BJ (cell line): Measurements from ENCODE around the gene ESRRA. TPM values are rescaled to one million over a fixed set of nuclear protein-coding genes. Genes with fewer than 3 reads are reported as not detected.

ENCODE experiments used
- CTCF ChIA-PET: fragments of 350-600 bp; formaldehyde crosslinking; extraction: SDS; loops from one replicate; lab custom pipeline; 2021; ENCODE audit warnings: antibody characterized with exemption, inconsistent platforms; lab: Yijun Ruan, JAX
- POLR2A ChIA-PET: fragments of 300-600 bp; sonication (Branson Sonifier 250); formaldehyde crosslinking; extraction: SDS; loops from one replicate; lab custom pipeline; 2021; ENCODE audit warnings: antibody characterized with exemption; lab: Charles Lee
- DNase-seq: peaks from one replicate; pipeline ENCODE4 v3.0.0-alpha.2; 2011; ENCODE audit warnings: low read depth
- H3K27me3 ChIP-seq: 2 replicates; pipeline ENCODE4 v1.6.0; 2011; ENCODE audit warnings: low read length; ENCODE audit not compliant: control insufficient read depth, insufficient read depth
- H3K36me3 ChIP-seq: 2 replicates; pipeline ENCODE4 v1.5.1; 2011; ENCODE audit warnings: low read length; ENCODE audit not compliant: control insufficient read depth, insufficient read depth
- H3K4me3 ChIP-seq: 2 replicates; pipeline ENCODE4 v1.5.1; 2011; ENCODE audit warnings: low read depth, mild to moderate bottlenecking, control low read depth, low read length
- CTCF ChIP-seq: IDR thresholded peaks from 2 replicates; pipeline ENCODE4 v1.5.1; 2011; ENCODE audit warnings: low read depth, mild to moderate bottlenecking, control low read depth, inconsistent platforms, low read length, moderate library complexity; ENCODE audit not compliant: insufficient read depth
- polyA plus RNA-seq: library from polyadenylated mRNA; depleted of rRNA; stranded (reverse); fragments of >200 nt; gene quantifications from 2 replicates; pipeline ENCODE4 v1.2.3, GENCODE V29; 2011

The ESRRA gene
- polyA plus RNA-seq, 1 experiment: 17.4 TPM

DNA sequence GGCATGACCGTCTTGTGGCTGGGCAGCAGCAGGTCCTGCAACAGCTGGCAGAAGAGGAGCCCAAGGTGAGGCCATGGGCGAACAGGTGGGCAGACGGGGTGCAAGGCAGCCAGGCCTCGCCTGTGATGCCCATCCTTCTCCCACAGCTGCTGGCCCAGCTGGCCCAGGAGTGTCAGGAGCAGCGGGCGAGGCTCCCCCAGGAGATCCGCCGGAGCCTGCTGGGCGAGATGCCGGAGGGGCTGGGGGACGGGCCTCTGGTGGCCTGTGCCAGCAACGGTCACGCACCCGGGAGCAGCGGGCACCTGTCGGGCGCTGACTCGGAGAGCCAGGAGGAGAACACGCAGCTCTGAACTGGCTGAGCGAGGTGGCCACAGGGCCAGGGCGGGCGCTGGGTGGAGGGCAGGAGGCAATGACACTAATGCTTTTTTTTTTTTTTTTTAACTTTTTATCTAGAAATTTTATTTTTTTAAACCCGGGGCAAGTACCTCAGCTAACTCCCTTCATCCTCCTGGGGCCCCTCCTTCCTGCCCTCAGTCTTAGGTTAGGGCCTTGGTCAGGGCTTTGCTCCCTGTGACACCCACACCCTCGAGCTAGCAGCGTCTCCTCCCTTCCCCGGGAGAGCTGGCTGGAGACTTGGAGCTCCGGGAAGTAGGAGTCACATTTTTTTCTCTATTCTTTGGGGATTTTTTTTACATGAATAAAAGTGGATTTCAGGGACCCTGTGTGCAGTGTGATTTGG lies 37.9 kb upstream of the ESRRA start:
- Histone ChIP-seq H3K36me3 (peaks cover 34% of the 10 kb centered on the region), H3K27me3 (no peaks in the 10 kb centered on the region), H3K4me3 (no peak overlapping the region)
- DNase-seq: no peak
- no peak for TF ChIP-seq CTCF
- POLR2A ChIA-PET: interaction anchor here (0.6 kb wide), 2 partner anchors 117 to 393 kb away, joined by 3 to 5 read pairs; no protein-coding TSS in a partner anchor
- CTCF ChIA-PET: interaction anchor here (0.7 to 3.5 kb wide), 5 partner anchors 10 to 82 kb away, joined by 3 to 41 read pairs (median 7); partner anchors contain the start of genes ESRRA, PLCB3 and STIP1

DNA sequence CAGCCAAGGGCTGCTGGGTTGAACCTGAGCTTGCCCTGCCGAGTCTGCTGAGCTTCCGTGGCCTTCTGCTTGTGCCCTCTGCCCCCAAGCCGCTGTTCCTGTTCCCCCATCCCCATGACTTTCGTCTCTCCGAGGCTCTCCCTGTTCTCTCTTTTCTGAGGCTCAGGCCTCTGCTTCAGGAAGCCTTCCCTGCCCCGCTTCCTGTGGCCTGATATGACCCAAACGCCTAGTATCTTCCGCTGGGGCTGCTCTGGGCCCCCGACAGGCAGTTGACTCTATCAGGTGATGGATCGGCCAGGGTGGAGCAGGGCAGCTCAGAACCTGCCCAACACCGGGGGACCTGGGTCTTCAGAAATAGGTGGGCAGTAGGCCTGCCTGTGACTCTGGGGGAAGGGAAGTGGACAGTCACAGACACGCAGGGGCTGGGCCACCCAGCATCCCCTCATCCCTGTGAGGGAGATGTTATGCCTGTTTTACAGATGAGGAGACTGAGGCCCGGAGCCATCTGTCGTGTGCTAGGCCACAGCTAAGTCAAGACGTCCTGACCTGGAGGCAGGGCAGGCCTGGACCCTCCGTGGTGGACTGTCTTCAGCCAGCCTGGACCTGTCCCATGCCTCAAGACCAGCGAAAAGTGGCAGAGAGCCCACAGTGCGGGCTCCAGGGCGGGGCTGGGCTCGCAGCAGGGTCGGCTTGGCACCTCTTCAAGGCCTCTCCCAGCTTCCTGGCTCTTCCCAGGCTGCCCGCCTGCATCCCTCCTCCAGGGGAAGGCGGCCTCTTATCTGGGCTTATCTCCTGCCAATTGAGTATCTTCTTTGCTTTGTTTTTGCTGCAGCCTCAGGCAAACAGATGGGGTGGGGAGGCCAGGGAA lies 37.1 kb upstream of the ESRRA start:
- H3K27me3 ChIP-seq: no peaks in the 10 kb centered on the region
- ChIA-PET CTCF (interaction anchor here (0.7 to 4.7 kb wide), 9 partner anchors 9 to 64 kb away, joined by 3 to 41 read pairs (median 7); partner anchors contain the start of genes CATSPERZ, ESRRA, PLCB3 and PPP1R14B), POLR2A (interaction anchor here (0.7 kb wide), 1 partner anchor 352 kb away, joined by 3 read pairs; no protein-coding TSS in a partner anchor)
- TF ChIP-seq CTCF: no peak
- DNase-seq: no peak
- H3K4me3 ChIP-seq: peak overlapping the region; percentile 66
- peaks cover 28% of the 10 kb centered on the region for H3K36me3 ChIP-seq

GRCh38 chr11:64268893-64269539 lies 36.3 kb upstream of the ESRRA start:
- Histone ChIP-seq H3K27me3 (no peaks in the 10 kb centered on the region), H3K4me3 (peak overlapping the region; percentile 66), H3K36me3 (peaks cover 22% of the 10 kb centered on the region)
- no peak for TF ChIP-seq CTCF
- no peak for DNase-seq
- ChIA-PET POLR2A (interaction anchor here (0.7 kb wide), 1 partner anchor 353 kb away, joined by 3 read pairs; no protein-coding TSS in a partner anchor), CTCF (interaction anchor here (1.1 to 4.7 kb wide), 9 partner anchors 12 to 83 kb away, joined by 4 to 41 read pairs (median 7); partner anchors contain the start of genes CATSPERZ, ESRRA, PLCB3 and PPP1R14B)

DNA sequence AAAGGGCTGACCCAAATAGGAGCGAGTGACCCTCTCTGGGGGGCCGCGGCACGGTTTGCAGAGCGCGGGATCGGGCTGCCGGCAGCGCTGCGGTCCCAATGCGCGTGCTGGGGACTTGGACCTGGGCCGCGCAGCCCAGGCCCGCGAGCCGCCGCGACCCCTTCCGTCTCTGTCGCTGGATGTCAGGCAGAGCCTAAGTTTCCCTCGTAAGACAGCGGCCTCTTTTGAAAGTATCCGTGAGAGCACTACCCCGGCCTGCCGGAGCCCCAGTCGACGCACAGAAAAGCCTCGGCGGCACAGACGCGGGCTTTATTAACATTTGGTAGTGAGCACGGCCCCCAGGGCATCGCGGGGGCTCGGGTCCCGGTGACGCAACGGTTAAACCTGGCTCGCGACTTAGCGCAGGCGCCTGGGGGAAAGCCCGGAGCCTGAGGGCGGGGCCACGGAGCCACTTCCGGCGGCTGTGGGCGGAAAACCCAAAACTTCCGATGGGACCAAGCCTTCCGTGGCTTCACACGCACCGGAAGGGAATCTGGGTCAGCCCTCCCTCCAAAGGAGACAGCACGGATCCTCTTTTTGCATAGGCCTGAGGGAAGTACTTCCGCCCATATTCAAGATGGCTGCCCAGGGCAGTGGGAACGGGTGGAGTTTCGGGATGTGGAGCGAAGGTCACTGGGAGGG lies 35.6 kb upstream of the ESRRA start:
- TF ChIP-seq CTCF: no peak
- POLR2A ChIA-PET: no interaction called here
- DNase-seq: peak; percentile 99

More for the DNA sequence above, 35.6 kb upstream of the ESRRA start:
- H3K36me3 ChIP-seq: peaks cover 17% of the 10 kb centered on the region
- CTCF ChIA-PET: interaction anchor here (0.7 to 4.7 kb wide), 15 partner anchors 9 to 84 kb away, joined by 3 to 41 read pairs (median 6); partner anchors contain the start of genes CATSPERZ, ESRRA, PLCB3 and PPP1R14B
- H3K27me3 ChIP-seq: no peaks in the 10 kb centered on the region
- H3K4me3 ChIP-seq: peak overlapping the region; percentile 66
